Measurements from ENCODE around the gene CHRNB4.
"Not testable (repeated sequence)": the region's sequence is repeated elsewhere in the genome, so short reads cannot be mapped to it uniquely, and the experiment has no call there.

CHRNB4 gene

GRCh38 chr15:78615151-78615589, 25.8 kb downstream of the CHRNB4 start:
- no peak for DNase-seq (ENCODE audit: low spot score)

- no peak for DNase-seq (ENCODE audit: low spot score)
Measured at GRCh38 chr15:78614021-78614420, 27.0 kb downstream of the CHRNB4 start.

GRCh38 chr15:78609551-78609950, 31.5 kb downstream of the CHRNB4 start:
- not testable (repeated sequence) for DNase-seq (ENCODE audit: low spot score)

- DNase-seq (ENCODE audit: low spot score) = no peak
Measured at GRCh38 chr15:78605680-78606079, 35.3 kb downstream of the CHRNB4 start.

DNA sequence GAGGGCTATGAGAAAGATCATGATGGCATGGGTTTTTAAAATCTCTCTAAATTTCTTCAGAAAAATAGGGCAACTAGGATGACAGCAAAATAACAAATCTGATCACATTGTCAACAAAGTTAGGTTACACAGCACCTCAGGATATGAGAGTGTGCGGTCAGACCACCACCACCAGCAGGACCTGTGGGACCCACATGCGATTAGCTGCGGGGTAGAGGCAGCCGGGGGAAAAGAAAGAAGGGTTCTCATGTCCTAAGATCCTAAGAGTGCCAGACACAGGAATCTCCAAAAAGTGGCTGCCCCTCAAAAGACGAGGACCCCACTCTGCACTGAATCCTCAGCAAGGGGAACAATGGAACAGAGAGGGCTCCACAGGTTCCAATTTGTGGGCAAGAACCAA, 35.8 kb downstream of the CHRNB4 start:
- no peak for DNase-seq (ENCODE audit: low spot score)

DNA sequence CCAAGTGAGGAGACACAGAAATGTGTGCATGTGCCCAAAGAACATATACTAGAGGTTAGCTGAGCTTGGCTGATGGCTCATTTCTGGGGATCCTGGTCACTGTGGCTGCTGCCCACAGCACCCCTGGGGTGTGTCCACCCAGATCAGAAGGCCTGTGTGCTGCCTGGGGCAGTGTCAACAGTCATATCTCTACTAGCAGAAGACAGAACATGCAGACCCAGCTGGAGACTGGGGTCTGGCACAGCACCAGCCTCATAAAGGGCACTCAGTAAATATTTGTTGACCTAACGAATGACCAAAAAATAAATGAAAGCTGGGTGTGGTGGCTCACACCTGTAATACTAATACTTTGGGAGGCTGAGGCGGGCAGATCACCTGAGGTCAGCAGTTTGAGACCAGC, 36.6 kb downstream of the CHRNB4 start:
- DNase-seq (ENCODE audit: low spot score) = no peak

DNA sequence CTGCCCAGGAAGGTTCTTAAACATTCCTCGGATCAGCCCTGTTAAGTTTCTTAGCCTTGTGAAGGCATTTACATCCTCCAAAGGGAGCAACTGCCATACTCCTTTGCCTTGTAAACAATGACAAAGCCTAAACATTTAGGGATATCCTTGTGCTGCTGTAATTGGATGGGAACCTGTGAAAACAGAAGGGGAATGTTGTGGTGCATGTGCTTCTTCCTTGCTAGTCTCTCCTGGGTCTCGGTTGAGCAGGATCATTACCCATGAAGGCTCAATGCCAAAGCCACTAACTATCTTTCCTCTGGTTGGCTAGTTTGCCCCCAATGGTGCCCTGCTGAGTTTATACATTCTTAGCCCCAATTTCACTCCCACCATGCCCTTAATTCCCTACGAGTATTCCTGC, 37.5 kb downstream of the CHRNB4 start:
- no peak for DNase-seq (ENCODE audit: low spot score)

GRCh38 chr15:78599189-78599588, 41.8 kb downstream of the CHRNB4 start:
- no peak for DNase-seq (ENCODE audit: low spot score)

DNA sequence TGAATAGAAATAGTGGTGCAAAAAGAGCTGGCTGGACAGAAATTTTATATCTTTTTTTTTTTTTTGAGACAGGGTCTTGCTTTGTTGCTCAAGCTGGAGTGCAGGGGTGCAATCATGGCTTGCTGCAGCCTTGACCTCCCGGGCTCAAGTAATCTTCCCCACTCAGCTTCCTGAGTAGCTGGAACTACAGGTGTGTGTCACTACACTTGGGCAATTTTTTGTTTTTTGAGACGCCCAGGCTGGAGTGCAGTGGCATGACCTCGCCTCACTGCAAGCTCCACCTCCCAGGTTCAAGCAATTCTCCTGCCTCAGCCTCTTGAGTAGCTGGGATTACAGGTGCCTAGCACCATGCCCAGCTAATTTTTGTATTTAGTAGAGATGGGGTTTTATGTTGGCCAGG, 42.7 kb downstream of the CHRNB4 start:
- no peak for DNase-seq (ENCODE audit: low spot score)

DNA sequence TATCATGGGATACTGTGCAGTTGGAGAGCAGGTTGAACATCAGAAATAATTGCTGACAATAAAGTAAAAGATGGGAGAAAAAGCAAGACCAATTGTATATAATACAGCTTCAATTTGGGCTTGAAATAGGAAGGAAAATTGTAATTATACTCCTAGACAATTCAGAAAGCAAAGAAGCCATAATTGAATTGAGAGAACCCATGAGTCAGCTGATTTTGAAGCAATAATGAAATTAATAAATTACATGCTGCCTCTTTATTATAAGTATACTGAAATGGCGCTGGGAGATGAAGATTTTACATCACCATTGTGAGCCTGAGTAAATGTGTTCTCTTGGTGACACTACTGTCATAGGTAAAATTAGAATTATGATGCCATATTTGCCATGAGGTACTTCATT, 43.4 kb downstream of the CHRNB4 start:
- DNase-seq (ENCODE audit: low spot score) = no peak

DNA sequence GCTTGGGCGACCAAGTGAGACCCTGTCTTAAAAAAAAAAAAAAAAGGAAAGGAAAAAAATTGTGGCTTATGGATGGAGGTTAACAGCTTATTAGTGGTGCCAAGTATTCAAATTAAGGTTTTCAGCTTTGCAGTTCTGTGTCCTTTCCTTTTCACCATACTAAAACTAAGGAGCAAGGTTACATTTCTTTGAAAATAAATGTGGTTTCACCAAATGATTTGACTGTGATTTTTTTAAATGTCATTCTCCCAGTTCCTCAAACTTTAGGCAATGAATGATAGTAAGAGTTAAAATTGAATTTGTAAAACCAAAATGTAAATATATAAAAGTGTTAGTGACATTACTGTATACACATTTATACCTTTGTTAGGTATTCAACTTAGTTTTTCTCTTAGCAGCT, 66.1 kb downstream of the CHRNB4 start:
- no peak for DNase-seq (ENCODE audit: low spot score)

All from CD4-positive, alpha-beta T cell treated with Interleukin-15 for 4 hours (primary cell).